GM18873 (cell line): ENCODE data around the gene EIF2AK2.

Source experiments
- ATAC-seq: cut with Tn5 transposase; IDR thresholded peaks from one replicate; pipeline ENCODE4 v1.9.1; 2021; ENCODE audit warnings: mild to moderate bottlenecking, moderate library complexity, moderate number of reproducible peaks; ENCODE audit not compliant: unreplicated experiment, low FRiP score

Gene EIF2AK2

GRCh38 chr2:37173741-37174140 is 17.0 kb upstream of the EIF2AK2 start:
- ATAC-seq: no peak

GRCh38 chr2:37171624-37171950 is 14.8 kb upstream of the EIF2AK2 start:
- ATAC-seq: no peak

GRCh38 chr2:37168217-37168981 is 11.6 kb upstream of the EIF2AK2 start:
- ATAC-seq: no peak

GRCh38 chr2:37167636-37168180 is 10.9 kb upstream of the EIF2AK2 start:
- ATAC-seq: no peak

GRCh38 chr2:37164757-37165156 is 8.0 kb upstream of the EIF2AK2 start:
- ATAC-seq: no peak

- peak; percentile 24 for ATAC-seq
Observed at GRCh38 chr2:37156071-37156856, 516 bp downstream of the EIF2AK2 start.

GRCh38 chr2:37154785-37155184 is 2.0 kb downstream of the EIF2AK2 start:
- no peak for ATAC-seq

- ATAC-seq: no peak
Observed at GRCh38 chr2:37153224-37153623, 3.6 kb downstream of the EIF2AK2 start.

- no peak for ATAC-seq
Observed at GRCh38 chr2:37149626-37150322, 7.0 kb downstream of the EIF2AK2 start.

GRCh38 chr2:37148325-37148724 is 8.5 kb downstream of the EIF2AK2 start:
- no peak for ATAC-seq

- no peak for ATAC-seq
Observed at GRCh38 chr2:37146062-37146461, 10.7 kb downstream of the EIF2AK2 start.

GRCh38 chr2:37143974-37144373 is 12.8 kb downstream of the EIF2AK2 start:
- ATAC-seq: no peak

- no peak for ATAC-seq
Observed at GRCh38 chr2:37142546-37142945, 14.2 kb downstream of the EIF2AK2 start.

- no peak for ATAC-seq
Observed at GRCh38 chr2:37132914-37133313, 23.9 kb downstream of the EIF2AK2 start.

- ATAC-seq: no peak
Observed at GRCh38 chr2:37125416-37125815, 31.4 kb downstream of the EIF2AK2 start.

- ATAC-seq: no peak
Observed at GRCh38 chr2:37119157-37119556, 37.6 kb downstream of the EIF2AK2 start.

- ATAC-seq: no peak
Observed at GRCh38 chr2:37117566-37117965, 39.2 kb downstream of the EIF2AK2 start.

GRCh38 chr2:37111958-37112357 is 44.8 kb downstream of the EIF2AK2 start:
- no peak for ATAC-seq

- no peak for ATAC-seq
Observed at GRCh38 chr2:37110306-37111212, 46.2 kb downstream of the EIF2AK2 start.

- no peak for ATAC-seq
Observed at GRCh38 chr2:37109523-37109922, 47.3 kb downstream of the EIF2AK2 start.
